Measurements from ENCODE around the gene MPP4.

DNA sequence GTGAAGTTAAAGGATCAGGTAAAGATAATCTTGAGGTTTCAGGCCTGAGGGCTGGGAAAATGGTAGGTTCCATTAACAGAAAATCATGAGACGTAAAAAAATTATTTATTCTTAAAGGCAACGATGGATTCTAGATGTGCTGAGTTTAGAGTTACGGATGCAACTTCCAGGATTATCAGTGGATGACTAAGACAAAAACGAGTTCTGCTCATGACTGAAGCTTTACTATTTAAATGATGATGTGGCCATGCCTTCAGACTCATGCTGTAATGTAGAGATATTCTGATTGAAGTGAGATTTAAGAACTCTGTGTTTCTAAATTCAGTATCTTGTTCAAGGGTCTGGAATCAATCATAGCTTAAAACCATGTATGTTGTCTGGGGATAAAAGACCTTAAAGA is 60.1 kb downstream of the MPP4 start:
- TF ChIP-seq CTCF (IDR thresholded peaks at IDR 0.05; ENCODE audit: low read depth, low read length): no peak
- TF ChIP-seq EZH2phosphoT487 (IDR thresholded peaks at IDR 0.05; ENCODE audit: low read depth): no peak
